ENCODE data around the gene ELSPBP1. TPM values are rescaled to one million over a fixed set of nuclear protein-coding genes. Genes with fewer than 3 reads are reported as not detected.

The ELSPBP1 gene
- total and polyA plus RNA-seq, 4 donors = not detected

GRCh38 chr19:48033604-48034003 is 39.2 kb downstream of the ELSPBP1 start:
- WGBS, 2 donors = 78 to 79% methylated on average over 5 of the region's 5 CpGs
- ATAC-seq (ENCODE audit: insufficient read depth, low FRiP score) = no peak
- H3K4me3 ChIP-seq = no peak overlapping the region

DNA sequence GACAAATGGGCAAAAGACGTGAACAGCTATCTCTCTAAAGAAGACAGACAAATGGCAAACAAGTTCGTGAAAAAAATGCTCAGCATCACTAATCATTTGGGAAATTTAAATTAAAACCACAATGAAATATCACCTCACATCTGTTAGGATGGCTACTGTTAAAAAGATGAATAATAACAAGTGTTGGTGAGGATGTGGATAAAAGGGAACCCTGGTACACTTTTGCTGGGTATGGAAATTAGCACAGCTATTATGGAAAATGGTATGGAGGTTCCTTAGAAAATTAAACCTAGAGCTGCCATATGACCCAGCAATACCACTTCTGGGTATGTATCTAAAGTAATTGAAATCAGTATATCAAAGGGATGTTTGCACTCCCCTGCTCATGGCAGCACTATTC is 42.3 kb downstream of the ELSPBP1 start:
- H3K27ac ChIP-seq (ENCODE audit: low read depth in 1 of 2, low read length in 1 of 2) = no peak overlapping the region
- no peak for DNase-seq
- H3K4me3 ChIP-seq = no peak overlapping the region
- TF ChIP-seq CTCF (IDR thresholded peaks at IDR 0.05; ENCODE audit: control extremely low read depth, extremely low read depth) = no peak
- H3K4me1 ChIP-seq (ENCODE audit: control insufficient read depth in 5 of 5, insufficient read depth in 5 of 5, low read length in 5 of 5) = no peaks in the 10 kb centered on the region
- H3K9me3 ChIP-seq (ENCODE audit: control insufficient read depth in 4 of 4, insufficient read depth in 3 of 4, low read length in 3 of 4) = peaks cover 0 to 5% (median 2%) of the 10 kb centered on the region in 4 donors
- WGBS, 2 donors = 93 to 94% methylated on average over 2 of the region's 2 CpGs
- ATAC-seq (ENCODE audit: insufficient read depth, low FRiP score) = no peak
- H3K9ac ChIP-seq (ENCODE audit: insufficient read depth in 1 of 2, low read length in 2 of 2) = no peak overlapping the region
- H3K36me3 ChIP-seq (ENCODE audit: control insufficient read depth in 4 of 4, insufficient read depth in 4 of 4, low read length in 4 of 4) = no peaks in the 10 kb centered on the region
- H3K27me3 ChIP-seq (ENCODE audit: control insufficient read depth in 3 of 3, insufficient read depth in 3 of 3, low read length in 2 of 3) = peaks cover 0 to 3% (median 0%) of the 10 kb centered on the region in 3 donors

More at GRCh38 chr19:48033604-48034003, 39.2 kb downstream of the ELSPBP1 start:
- Histone ChIP-seq H3K4me1 (ENCODE audit: control insufficient read depth in 5 of 5, insufficient read depth in 5 of 5, low read length in 5 of 5) (no peaks in the 10 kb centered on the region), H3K9ac (ENCODE audit: insufficient read depth in 1 of 2, low read length in 2 of 2) (no peak overlapping the region), H3K27ac (ENCODE audit: low read depth in 1 of 2, low read length in 1 of 2) (no peak overlapping the region), H3K27me3 (ENCODE audit: control insufficient read depth in 3 of 3, insufficient read depth in 3 of 3, low read length in 2 of 3) (peaks cover 0 to 3% (median 0%) of the 10 kb centered on the region in 3 donors), H3K9me3 (ENCODE audit: control insufficient read depth in 4 of 4, insufficient read depth in 3 of 4, low read length in 3 of 4) (peaks cover 0 to 5% (median 2%) of the 10 kb centered on the region in 4 donors), H3K36me3 (ENCODE audit: control insufficient read depth in 4 of 4, insufficient read depth in 4 of 4, low read length in 4 of 4) (no peaks in the 10 kb centered on the region)
- DNase-seq = no peak
- no peak for TF ChIP-seq CTCF (IDR thresholded peaks at IDR 0.05; ENCODE audit: control extremely low read depth, extremely low read depth)

DNA sequence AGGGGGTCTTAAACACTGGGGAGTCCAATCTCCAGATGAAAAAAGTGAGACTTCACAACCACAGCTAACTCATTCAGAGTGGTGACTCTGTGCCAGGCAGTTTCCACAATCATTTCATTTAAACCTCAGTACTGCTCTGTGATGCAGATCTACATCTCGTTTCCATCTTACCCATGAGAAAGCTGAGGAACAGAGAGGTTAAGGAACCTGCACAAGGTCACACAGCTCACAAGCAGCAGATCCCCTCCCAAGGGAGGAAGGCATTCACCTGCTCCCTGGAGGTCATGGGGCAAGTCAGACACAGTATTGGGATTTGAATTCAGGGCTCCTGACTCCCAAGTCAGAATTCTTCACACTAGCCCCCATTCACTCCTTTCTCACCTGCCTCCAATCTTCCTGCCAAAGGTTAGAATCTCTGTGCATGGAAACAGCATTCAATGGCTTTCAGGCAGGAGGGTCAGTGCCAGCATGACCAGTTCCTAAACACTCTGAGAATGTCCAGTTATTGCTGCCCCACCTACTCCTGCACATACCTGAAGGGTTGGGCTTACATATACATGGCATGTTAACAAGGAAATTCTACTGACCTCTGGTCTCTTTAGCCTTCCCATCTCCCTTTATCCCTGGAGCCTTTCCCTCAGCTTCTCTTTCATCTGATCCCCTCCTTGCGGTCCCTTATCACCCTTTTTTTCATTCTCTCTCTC is 47.6 kb downstream of the ELSPBP1 start:
- peaks cover 0 to under 1% (median 0%) of the 10 kb centered on the region in 4 donors for H3K9me3 ChIP-seq (ENCODE audit: control insufficient read depth in 4 of 4, insufficient read depth in 3 of 4, low read length in 3 of 4)
- 59 to 76% methylated on average over 2 of the region's 2 CpGs for WGBS, 2 donors
- no peak overlapping the region for H3K9ac ChIP-seq (ENCODE audit: insufficient read depth in 1 of 2, low read length in 2 of 2)
- DNase-seq (no peak), ATAC-seq (ENCODE audit: insufficient read depth, low FRiP score) (no peak)
- no peak for TF ChIP-seq CTCF (IDR thresholded peaks at IDR 0.05; ENCODE audit: control extremely low read depth, extremely low read depth)
- H3K27ac ChIP-seq (ENCODE audit: low read depth in 1 of 2, low read length in 1 of 2) = no peak overlapping the region
- no peak overlapping the region for H3K4me3 ChIP-seq
- H3K27me3 ChIP-seq (ENCODE audit: control insufficient read depth in 3 of 3, insufficient read depth in 3 of 3, low read length in 2 of 3) = peaks cover 0 to 3% (median 0%) of the 10 kb centered on the region in 3 donors
- H3K36me3 ChIP-seq (ENCODE audit: control insufficient read depth in 4 of 4, insufficient read depth in 4 of 4, low read length in 4 of 4) = no peaks in the 10 kb centered on the region
- H3K4me1 ChIP-seq (ENCODE audit: control insufficient read depth in 5 of 5, insufficient read depth in 5 of 5, low read length in 5 of 5) = no peaks in the 10 kb centered on the region

All from lung (tissue), 12 donors.